Nephron (organoid): ENCODE results near the gene USP6NL.

Experiments used
- H3K27ac Mint-ChIP-seq, 3 experiments: 2 replicates each; pipeline ENCODE4 v1.8.0; 2020; ENCODE audit warnings: mixed read lengths in 3 of 3, mild to moderate bottlenecking in 2 of 3, moderate library complexity in 1 of 3
- H3K27me3 Mint-ChIP-seq: 2 replicates; pipeline ENCODE4 v1.8.0; 2021; ENCODE audit warnings: low read depth, mild to moderate bottlenecking, moderate library complexity, mixed read lengths
- H3K36me3 Mint-ChIP-seq: 2 replicates; pipeline ENCODE4 v1.8.0; 2020; ENCODE audit warnings: low read depth, mixed read lengths
- H3K4me1 Mint-ChIP-seq: 2 replicates; pipeline ENCODE4 v1.8.0; 2020; ENCODE audit warnings: mixed read lengths
- H3K4me3 Mint-ChIP-seq, 3 experiments: 2 replicates each; pipeline ENCODE4 v1.8.0; 2020; ENCODE audit warnings: mild to moderate bottlenecking in 3 of 3, mixed read lengths in 3 of 3, moderate library complexity in 2 of 3
- H3K9me3 Mint-ChIP-seq: 2 replicates; pipeline ENCODE4 v1.8.0; 2020; ENCODE audit warnings: mixed read lengths
- CTCF ChIP-seq, 3 experiments: fragments of 200-600 bp; sonication (generic); IDR thresholded peaks; one replicate each; pipeline ENCODE4 v1.5.0; 2021; ENCODE audit warnings: antibody characterized with exemption in 3 of 3; ENCODE audit not compliant: unreplicated experiment in 3 of 3

The USP6NL gene

DNA sequence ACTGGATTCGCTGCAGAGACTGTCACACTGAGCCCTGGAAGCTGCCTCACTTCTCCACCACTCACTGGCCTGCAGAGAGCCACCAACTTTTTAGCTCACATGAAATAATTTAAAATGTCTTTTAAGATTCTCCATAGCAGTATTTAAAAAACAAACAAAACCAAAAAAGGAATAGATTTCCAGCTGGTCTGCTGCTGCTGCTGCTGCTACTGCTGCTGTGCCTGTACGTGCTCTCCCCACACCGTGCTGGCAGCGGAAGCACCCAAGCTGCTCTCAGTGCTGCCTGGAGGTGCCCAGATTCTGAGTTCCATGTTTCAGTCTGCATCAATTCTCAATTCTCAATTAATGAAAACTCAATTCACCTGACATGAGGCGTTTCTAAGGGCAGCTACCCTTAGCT, 146.0 kb downstream of the USP6NL start:
- no peaks in the 10 kb centered on the region for H3K9me3 Mint-ChIP-seq
- no peak overlapping the region for H3K4me3 Mint-ChIP-seq
- H3K27me3 Mint-ChIP-seq = no peaks in the 10 kb centered on the region
- no peak overlapping the region for H3K27ac Mint-ChIP-seq
- H3K36me3 Mint-ChIP-seq = peaks cover 33% of the 10 kb centered on the region
- TF ChIP-seq CTCF (IDR thresholded peaks at IDR 0.05; ENCODE audit: unreplicated experiment in 3 of 3) = no peak
- no peaks in the 10 kb centered on the region for H3K4me1 Mint-ChIP-seq

DNA sequence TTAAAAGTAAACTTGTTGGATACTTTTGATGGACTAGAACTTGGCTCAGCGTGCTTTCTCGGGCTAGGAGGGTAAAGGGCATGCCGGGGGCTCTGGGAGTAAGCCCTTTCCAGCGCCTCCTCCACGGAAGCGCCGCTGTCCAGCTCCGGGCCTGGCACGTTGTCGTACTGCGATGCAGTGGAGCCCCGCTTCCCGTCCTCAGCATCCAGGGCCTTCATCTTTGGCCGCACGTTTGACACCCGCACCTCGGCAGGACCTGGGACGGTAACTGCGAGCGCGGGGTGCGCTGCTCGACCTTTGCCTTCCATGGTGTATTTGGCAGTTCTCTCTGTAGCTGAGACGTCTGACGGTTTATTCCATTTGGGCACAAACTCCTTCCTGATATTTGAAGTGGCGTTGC, 148.3 kb downstream of the USP6NL start:
- H3K27me3 Mint-ChIP-seq = no peaks in the 10 kb centered on the region
- no peak overlapping the region for H3K4me3 Mint-ChIP-seq
- no peaks in the 10 kb centered on the region for H3K9me3 Mint-ChIP-seq
- no peak for TF ChIP-seq CTCF (IDR thresholded peaks at IDR 0.05; ENCODE audit: unreplicated experiment in 3 of 3)
- no peak overlapping the region for H3K27ac Mint-ChIP-seq
- no peaks in the 10 kb centered on the region for H3K4me1 Mint-ChIP-seq
- peaks cover 41% of the 10 kb centered on the region for H3K36me3 Mint-ChIP-seq

- TF ChIP-seq CTCF (IDR thresholded peaks at IDR 0.05; ENCODE audit: unreplicated experiment in 3 of 3) = no peak
- no peaks in the 10 kb centered on the region for H3K4me1 Mint-ChIP-seq
- no peaks in the 10 kb centered on the region for H3K9me3 Mint-ChIP-seq
- H3K4me3 Mint-ChIP-seq = no peak overlapping the region
- peaks cover 51% of the 10 kb centered on the region for H3K36me3 Mint-ChIP-seq
- no peak overlapping the region for H3K27ac Mint-ChIP-seq
- H3K27me3 Mint-ChIP-seq = no peaks in the 10 kb centered on the region
These were observed 149.4 kb downstream of the USP6NL start for GRCh38 chr10:11462071-11462470.

DNA sequence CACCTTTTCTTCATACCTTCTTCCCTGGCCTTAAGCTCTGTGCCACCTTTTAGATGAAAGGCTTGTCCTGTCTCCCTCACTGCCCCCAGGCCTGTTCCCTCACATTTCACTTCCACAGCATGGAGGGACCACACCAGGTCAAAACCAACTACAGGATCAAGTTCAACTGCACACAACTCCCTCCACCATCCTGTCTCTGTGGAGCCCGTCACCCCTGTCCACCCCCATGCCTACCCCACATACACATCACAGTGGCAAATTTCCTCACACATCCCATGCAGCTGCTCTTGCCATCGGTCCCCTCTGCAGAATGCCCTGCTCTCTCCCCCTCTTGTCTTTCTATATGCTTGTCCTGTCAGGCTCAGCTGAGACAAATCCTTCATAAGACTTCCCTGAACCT, 154.1 kb downstream of the USP6NL start:
- no peak for TF ChIP-seq CTCF (IDR thresholded peaks at IDR 0.05; ENCODE audit: unreplicated experiment in 3 of 3)
- Mint-ChIP-seq H3K4me1 (no peaks in the 10 kb centered on the region), H3K4me3 (no peak overlapping the region), H3K36me3 (peaks cover 41% of the 10 kb centered on the region), H3K27ac (no peak overlapping the region), H3K9me3 (no peaks in the 10 kb centered on the region), H3K27me3 (no peaks in the 10 kb centered on the region)

GRCh38 chr10:11454958-11455566, 156.4 kb downstream of the USP6NL start:
- H3K36me3 Mint-ChIP-seq = peaks cover 31% of the 10 kb centered on the region
- H3K9me3 Mint-ChIP-seq = no peaks in the 10 kb centered on the region
- no peak overlapping the region for H3K27ac Mint-ChIP-seq
- no peaks in the 10 kb centered on the region for H3K4me1 Mint-ChIP-seq
- peak in 2 of 3 experiments; percentile 13 to 23 for TF ChIP-seq CTCF (IDR thresholded peaks at IDR 0.05; ENCODE audit: unreplicated experiment in 3 of 3)
- no peak overlapping the region for H3K4me3 Mint-ChIP-seq
- no peaks in the 10 kb centered on the region for H3K27me3 Mint-ChIP-seq

DNA sequence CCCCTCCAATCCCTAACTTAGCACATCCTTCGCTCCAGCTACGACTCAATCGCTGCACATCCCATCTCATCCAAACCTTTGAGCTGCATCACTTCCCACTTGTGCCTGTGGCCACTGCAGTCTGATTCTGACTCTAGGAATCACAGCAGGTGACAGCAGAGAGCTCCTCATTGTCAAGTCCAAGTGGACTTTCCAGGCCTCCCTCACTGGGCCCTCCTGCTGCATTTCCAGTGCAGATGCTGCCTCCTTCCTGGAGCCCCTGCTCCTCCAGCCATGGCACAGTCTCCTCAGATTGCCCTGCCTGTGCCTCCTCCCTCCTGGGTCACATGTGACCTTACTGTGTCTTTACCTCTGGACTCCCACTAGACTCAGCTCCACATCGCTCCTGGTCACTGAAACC, 157.3 kb downstream of the USP6NL start:
- Mint-ChIP-seq H3K27ac (no peak overlapping the region), H3K4me3 (no peak overlapping the region), H3K4me1 (no peaks in the 10 kb centered on the region), H3K36me3 (peaks cover 25% of the 10 kb centered on the region), H3K27me3 (no peaks in the 10 kb centered on the region), H3K9me3 (no peaks in the 10 kb centered on the region)
- no peak for TF ChIP-seq CTCF (IDR thresholded peaks at IDR 0.05; ENCODE audit: unreplicated experiment in 3 of 3)
